Right ventricle myocardium superior (tissue), 1 donor: ENCODE data around the gene HOXD9. TPM values are rescaled to one million over a fixed set of nuclear protein-coding genes. Genes with fewer than 3 reads are reported as not detected.

Experiments
- ATAC-seq: fragments of 200-7000 bp; cut with Tn5 transposase; one replicate; pipeline ENCODE4 v1.9.1; 2020; ENCODE audit warnings: mild to moderate bottlenecking; ENCODE audit not compliant: poor library complexity
- DNase-seq: peaks from one replicate; pipeline ENCODE4 v3.0.0-alpha.2; 2020
- intact Hi-C: fragments of 100-400 bp; cut with DNase I; formaldehyde crosslinking; loops from one replicate; pipeline ENCODE4 v1.11.2; 2022
- total RNA-seq: library from RNA; stranded (reverse); fragmentation: NEBNext Ultra II Directional; extraction: Animal tissue kit (Norgen Biotek cat#: 25700); gene quantifications from one replicate; pipeline ENCODE4 v1.2.1, GENCODE V29; 2021
- donor health status: DM: no; HTN: yes; CAD: no; lungs with severe emphysema.

The HOXD9 gene
- total RNA-seq, 1 donor from 2014 or later = not detected

DNA sequence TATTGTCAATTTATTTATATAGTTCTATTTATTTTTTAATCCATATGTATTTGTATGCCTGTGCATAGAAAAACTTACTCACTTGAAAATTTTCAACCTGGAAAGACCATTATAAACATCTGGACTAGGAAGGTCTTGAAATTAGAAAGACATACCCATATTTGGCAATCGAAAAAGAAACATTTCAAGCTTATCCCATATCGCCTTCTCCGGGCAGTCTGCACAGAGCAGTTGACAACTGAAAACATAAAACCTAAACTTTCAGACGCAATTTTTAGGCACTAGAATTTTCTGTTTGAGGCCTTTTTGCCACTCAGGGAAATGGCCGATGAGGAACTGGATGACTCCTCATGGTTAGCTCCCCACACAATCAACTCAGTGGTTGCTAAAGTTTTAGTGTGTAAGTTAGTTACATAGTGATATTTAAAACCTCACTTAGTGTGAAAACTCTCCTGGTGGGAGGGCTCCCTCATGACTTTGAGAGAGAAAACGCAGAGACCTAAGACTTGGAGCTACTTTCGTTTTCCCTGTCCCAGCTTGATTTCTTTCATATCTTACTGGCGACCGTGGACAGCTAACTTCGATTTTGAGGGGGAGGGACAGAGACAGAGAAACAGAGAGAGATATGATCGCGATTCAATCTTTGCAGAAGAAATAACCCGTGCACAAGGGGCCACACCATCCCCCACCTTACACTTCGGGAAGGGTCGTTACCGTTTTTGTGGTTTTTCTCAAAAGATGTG lies 26.1 kb upstream of the HOXD9 start:
- intact Hi-C loops = loop anchor here (5.0 kb wide), 1 partner anchor 729 kb away; no protein-coding TSS in a partner anchor
- DNase-seq = no peak
- ATAC-seq = no peak

DNA sequence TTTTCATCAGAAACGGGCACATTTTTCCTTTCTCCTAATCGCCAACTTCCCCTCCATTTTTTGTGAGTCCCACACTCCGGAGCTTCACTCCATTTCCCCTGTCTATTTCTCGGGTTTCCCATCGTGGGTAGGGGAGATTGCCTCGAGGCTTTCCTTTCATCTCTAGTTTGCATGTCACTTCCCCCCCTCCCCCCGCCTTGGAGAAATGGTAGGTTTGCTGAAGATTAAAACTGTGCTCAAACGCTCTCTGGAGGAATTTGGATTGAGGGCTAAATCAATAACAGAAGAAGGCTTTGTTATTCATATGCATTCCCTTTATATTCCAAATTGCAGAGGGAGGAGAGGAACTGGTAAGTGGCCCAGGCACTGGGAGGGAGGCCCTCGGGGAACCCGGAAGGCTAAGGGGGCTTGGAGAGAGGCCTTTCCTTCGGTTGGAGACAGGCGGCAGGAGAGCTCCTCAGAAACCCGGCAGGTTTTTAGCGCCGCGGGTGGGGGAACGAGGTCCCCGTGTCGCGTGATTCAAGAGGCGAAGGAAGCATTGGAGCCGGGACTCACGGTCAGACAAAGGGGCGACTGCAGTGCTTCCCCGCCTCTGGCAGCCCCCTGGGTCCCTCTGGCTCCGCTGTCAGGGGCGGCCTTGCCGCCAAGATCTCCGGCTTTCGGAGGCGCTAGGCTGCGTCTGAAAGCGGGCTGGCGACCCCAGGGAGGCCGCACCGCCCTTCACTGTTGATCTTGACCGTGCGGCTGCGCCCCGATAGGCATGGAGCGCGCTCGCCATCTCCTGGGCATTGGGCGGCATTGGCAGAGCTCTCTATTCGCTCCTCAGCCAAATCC lies 25.3 kb upstream of the HOXD9 start:
- ATAC-seq = peak; percentile 94
- intact Hi-C loops = loop anchor here (5.0 kb wide), 1 partner anchor 730 kb away; no protein-coding TSS in a partner anchor
- DNase-seq = peak; percentile 72

DNA sequence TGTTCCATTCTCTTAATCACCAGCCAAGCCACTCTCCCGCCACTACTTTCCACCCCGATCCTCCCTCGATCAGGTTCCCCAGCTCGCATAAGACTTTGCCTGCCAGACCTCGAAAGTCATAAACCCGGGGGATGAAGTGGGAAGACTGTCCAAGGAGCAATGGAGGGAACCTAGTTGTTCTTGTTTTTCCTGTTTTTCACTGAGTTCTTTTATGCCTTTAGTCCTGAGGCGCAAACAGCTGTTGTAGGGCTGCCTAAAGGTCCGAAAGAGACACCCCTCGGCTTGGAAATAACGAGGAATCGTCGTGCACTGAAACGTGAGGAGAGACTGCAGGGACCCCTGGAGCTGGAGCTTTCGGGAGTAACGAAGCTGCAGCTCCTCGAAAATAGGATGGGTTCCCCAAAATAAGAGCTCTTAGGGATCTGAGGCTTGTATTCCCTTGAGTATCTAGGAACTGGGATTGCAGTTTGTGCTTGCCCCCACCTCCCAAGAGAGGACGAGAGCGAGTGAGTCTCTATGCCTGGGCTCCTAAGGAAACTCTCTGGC lies 24.6 kb upstream of the HOXD9 start:
- DNase-seq = no peak
- ATAC-seq = no peak
- intact Hi-C loops = loop anchor here (5.0 kb wide), 1 partner anchor 731 kb away; no protein-coding TSS in a partner anchor

DNA sequence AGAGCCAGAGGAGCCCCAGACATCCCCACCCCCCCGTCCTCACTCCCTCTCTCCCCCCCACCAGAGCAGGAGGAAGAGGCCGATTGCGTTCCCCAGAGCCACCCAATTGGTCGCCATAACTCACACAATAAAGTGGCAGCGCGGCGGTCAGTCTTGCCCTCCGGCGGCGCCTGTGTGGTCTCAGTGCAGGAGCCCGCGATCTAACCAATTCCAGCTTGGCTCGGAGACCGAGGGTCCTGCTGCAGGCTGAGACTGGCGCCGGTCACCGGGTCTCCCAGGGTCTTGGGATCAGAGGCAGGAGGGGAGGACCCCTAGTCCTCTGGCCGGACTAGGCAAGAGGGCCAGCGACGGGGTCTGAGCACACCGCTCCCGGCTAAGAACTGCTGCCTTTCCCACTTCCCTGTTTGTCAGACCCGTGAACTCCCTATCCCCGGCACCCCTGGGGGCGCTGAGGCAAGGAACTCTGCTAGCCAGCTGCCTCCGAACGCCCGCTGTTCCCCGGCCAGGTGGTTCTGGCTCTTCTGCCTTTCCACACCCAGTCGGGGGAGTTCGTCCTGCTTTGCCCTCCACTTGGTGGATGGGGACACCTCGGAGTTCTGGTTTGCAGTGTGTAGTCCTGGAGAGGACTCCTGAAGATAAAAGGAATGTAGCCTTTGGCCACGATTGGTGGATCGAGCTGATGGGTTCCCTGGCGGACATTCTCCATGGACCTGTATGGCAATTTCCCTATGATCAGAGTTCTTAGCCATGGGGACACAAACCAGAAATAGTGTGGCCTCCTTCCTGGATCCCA lies 24.0 kb upstream of the HOXD9 start:
- DNase-seq (no peak), ATAC-seq (peak; percentile 10)
- intact Hi-C loops = loop anchor here (5.0 kb wide), 1 partner anchor 731 kb away; no protein-coding TSS in a partner anchor

DNA sequence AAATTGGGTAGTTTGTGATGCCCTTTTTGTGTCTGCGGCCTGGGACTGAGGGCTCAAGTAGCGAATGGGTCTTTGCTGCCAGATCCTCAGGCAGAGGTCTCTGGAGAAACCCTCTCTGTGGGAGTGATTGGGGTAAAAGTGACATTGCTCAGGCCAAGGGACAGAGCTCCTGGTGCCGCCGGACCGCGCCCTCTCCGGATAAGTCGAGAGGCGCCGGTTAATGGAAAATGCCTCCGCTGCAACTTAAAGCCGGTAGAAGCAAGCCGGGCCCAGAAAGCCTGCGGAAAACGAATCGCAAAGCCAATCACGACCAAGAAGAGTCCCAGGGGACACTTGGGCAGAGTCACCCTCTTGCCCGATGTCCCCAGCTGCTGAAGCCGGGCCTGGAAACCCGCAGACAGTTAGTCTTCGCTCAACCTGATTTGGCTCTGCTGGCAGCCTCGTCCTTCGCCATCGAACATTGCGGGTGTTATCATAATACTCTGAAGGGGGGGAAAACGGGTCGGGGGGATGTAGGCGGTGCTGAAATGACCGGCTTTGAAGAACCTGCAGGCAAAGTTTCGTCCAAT lies 23.3 kb upstream of the HOXD9 start:
- DNase-seq (no peak), ATAC-seq (no peak)
- intact Hi-C loops = loop anchor here (5.0 kb wide), 1 partner anchor 732 kb away; no protein-coding TSS in a partner anchor

DNA sequence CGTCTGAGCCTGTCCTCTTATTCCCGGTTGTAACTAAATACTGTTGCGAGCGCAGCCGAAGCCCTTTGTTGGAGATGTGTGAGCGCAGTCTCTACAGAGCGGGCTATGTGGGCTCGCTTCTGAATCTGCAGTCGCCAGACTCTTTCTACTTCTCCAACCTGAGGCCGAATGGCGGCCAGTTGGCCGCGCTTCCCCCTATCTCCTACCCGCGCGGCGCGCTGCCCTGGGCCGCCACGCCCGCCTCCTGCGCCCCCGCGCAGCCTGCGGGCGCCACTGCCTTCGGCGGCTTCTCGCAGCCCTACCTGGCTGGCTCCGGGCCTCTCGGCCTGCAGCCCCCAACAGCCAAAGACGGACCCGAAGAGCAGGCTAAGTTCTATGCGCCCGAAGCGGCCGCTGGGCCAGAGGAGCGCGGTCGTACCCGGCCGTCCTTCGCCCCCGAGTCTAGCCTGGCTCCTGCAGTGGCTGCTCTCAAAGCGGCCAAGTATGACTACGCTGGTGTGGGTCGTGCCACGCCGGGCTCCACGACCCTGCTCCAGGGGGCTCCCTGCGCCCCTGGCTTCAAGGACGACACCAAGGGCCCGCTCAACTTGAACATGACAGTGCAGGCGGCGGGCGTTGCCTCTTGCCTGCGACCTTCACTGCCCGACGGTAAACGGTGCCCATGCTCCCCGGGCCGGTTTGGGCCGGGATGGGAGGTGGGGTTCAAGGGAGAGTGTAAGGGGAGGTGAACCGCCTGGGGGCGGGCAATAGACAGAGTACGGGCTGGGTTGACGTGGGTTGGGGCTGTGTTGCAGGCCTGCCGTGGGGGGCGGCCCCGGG lies 22.6 kb upstream of the HOXD9 start, which contains the start of gene HOXD12:
Gene HOXD12 (plus strand): TSS at position 68 of the 819 bp plus-strand sequence. CDS start 7 bp downstream, at position 75.
- ATAC-seq = no peak
- intact Hi-C loops = loop anchor here (5.0 kb wide), 1 partner anchor 733 kb away; no protein-coding TSS in a partner anchor
- DNase-seq = no peak

DNA sequence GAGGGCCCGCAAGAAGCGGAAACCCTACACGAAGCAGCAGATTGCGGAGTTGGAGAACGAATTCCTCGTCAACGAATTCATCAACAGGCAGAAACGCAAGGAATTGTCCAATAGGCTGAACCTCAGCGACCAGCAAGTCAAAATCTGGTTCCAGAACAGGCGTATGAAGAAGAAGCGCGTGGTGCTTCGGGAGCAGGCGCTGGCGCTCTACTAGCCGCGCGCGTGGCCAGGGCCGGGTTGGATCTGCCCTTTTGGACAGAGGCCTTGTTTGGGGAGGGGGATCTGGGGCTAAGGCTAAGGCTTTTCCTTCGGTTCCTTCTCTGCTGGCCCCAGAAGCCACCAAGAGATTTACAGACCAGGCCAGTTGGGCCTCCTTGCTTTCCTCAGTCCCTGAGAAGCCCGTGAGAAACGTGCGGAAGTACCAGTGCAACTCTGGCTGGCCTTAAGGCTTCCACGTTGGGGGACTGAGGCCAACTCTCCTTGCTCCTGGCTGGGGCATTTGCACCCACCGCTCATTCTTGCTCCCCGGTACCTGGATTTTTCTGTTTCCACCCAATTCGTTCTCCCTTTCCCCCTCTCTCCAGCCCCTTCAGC lies 21.9 kb upstream of the HOXD9 start:
- ATAC-seq (no peak), DNase-seq (no peak)
- intact Hi-C loops = no loop called here

DNA sequence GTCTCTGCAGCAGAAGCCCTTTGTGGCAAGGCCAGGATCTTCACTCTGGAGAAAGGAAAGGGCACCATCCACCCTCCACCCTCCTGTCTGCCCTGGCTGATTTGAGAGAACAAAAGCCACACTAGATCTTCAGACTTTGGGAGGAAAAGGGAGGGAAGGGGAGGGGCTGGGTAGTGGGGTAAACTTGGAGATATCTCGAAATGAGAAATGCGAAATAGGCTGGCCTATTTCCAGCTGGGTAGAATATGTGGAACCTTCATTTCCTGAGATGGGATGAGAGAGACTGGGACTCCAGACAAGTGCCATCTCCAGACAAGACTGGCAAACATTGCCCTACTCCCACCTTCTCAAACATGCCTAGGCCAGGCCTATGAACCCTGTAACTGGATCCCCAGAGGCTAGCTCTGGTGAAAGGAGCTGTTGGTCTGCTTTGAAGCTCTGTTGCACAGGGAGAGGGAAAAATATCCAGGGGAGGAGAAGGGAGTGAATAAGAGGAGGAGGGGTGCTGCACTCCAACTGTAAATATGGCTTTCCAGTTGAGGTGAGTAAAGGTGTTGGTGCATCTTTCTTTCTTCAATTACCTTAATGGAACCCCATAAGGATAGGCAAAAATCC lies 21.2 kb upstream of the HOXD9 start:
- DNase-seq = no peak
- ATAC-seq = no peak
- intact Hi-C loops = no loop called here

DNA sequence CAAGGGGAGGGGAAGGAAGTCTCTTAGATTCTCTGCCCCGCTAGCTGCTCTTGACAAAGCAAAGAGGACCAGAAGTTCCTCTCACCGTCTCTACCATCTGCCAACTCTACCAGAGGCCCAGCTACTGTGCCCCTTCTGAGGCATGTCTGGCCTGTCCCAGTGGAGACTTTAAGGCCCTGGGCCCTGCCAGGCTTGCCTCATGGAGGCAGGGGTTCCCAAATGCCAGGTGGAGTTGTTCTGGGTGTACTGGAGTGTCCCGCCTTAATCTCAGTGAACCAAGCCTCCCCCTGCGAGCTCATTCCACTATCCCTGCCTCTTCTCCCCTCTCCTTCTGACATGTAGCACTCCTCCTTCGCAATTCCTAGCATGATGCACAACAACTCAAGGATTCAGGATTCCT lies 20.7 kb upstream of the HOXD9 start:
- intact Hi-C loops = no loop called here
- no peak for ATAC-seq
- no peak for DNase-seq

DNA sequence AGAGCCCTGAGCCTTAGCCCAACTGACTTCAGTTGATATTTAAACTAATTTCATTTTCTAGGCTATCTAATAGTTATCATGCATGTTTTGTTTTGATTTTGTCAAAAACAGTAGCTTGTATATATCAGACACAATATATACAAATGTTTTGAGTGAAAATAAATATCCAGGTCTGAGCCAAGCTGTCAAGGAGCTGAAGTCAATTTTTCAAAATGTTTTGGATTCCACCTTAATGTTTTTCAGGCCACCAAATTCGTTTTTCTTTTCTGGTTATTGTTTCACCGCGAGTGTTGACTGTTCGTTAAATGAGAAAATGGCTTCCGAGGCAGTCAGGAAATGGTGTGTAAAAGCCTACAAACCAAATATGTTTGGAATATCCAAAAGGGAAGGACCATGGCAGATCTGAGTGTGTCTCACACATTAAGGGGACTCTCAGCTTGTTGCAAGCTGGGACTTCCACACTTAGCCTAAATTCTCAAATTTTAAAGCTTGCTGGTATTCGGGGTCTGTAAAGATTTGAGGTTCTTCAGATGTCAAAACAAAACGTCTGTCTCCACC lies 20.1 kb upstream of the HOXD9 start:
- no peak for DNase-seq
- ATAC-seq = no peak
- intact Hi-C loops = no loop called here

DNA sequence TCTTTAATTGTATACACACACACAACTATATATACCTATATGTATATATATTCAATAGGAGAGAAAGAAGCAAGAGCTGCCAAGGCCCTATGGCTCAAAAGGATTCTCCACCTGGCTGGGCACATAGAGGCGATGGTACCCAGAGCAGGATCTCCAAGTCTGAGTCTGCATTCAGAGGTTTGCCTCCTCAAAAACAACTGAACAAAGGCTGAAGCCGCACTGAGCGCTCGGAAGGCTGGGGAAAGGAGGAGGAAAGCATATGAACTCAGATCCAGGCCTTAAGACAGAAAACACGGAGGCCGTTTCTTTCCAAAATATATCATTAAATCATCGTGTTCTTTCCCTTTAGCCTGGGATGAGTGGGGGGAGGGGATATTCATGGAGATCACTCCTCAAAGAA lies 19.3 kb upstream of the HOXD9 start:
- intact Hi-C loops = no loop called here
- no peak for ATAC-seq

DNA sequence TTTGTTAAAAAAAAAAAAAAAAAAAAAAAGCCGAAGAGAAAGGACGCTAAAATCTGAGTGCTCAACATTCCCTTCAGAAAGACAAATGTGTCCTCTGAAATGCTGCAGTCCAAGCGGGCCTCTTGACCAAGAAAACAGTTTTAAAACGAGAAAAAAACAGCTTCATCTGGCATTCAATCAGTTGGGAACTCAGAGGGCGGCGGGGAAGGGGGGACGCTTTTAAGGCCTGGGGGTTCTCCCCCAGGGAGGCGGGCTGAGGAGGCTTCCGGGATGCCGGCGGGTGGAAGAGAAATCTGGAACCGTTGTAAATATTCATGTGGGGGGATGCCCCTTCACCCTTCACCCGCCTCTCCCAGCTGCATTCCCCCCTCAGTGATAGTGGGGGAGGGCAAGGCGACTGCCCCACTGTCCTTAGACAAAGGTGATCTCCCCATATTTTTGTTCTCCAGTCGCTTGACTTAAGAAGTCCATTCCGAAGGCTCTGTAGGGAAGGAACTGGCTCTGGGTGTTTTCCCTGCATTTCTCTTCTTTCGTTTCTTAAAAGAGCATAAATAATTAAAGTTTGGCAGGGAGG lies 18.7 kb upstream of the HOXD9 start:
- no peak for ATAC-seq
- intact Hi-C loops = no loop called here
- DNase-seq = no peak

More for the DNA sequence above, 19.3 kb upstream of the HOXD9 start:
- no peak for DNase-seq

DNA sequence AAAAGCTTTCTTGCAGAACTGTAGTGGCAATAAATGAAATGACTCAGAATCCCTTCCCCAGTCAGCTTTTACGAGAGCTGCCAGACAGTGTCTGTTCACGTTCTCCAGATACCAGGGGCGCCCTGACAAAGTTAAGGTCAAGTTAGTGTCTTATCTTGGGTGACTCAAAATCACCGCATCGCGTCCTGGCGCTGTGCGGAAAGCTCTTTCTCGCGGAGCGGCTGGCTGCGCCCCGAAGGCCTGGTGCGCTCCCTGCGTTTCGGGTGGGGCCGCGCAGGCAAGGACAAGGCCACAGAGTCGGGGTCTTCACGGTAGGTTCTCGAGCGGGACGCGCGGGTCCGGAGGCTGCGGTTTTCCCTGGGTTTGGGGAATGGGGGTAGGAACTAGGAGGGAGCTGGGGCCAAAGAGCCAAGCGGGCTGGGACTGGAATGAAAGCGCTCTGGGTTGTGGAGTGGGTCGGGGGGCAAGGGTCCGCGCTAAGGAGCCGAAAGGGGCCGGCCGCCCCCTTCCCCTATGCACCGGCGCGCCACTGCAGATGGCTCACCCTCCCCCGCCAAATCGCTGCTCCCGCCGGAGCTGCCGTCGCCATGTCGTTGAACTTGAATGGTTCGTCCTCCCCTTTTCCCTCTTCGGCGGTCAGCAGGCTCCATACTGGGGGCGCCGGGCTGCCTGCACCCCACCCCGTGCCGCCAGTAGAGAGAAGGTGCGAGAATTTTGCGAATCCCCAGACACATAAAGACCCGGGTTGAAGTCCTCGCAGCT lies 18.0 kb upstream of the HOXD9 start:
- no peak for DNase-seq
- intact Hi-C loops = no loop called here

DNA sequence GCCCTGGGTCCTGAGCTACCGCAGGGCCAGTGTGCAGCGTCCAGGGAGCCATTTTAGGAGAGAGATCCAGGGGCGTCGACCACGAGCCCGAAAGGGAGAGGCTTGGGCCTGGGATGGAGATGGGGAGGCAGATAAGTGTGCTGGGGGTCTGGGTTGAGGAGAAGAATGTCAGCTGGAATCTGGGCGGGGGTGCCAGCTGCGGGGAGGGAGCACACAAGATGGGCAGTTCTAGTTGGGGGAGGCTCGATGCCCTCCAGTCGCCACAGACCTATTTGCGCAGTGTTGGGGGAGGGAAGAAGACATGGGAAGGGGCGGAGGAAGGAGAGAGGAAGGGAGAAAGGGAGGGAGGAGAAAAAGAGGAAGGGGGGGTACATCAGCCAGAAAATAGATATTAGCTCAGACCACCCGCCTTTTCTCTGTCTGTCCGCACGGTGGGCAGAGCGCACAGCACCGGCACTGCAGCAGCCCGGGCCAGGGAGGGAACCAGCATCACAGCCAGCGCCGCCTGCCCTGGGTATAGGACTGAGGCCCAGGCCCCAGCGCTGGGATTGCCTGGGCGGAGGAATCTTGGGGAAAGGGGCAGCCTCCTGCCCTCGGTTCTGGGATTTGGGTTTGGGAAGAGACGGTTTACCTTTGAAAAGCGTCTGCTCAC lies 17.3 kb upstream of the HOXD9 start:
- intact Hi-C loops = no loop called here
- ATAC-seq (no peak), DNase-seq (no peak)

More for the DNA sequence above, 18.0 kb upstream of the HOXD9 start:
- ATAC-seq = no peak
